NCI-H1930 (cell line): ENCODE data around the gene SLC6A6.

Experiments used
- DNase-seq, 2 experiments: peaks; one replicate each; lab custom pipeline; 2025; lab: John Stamatoyannopoulos, UW

The SLC6A6 gene

DNA sequence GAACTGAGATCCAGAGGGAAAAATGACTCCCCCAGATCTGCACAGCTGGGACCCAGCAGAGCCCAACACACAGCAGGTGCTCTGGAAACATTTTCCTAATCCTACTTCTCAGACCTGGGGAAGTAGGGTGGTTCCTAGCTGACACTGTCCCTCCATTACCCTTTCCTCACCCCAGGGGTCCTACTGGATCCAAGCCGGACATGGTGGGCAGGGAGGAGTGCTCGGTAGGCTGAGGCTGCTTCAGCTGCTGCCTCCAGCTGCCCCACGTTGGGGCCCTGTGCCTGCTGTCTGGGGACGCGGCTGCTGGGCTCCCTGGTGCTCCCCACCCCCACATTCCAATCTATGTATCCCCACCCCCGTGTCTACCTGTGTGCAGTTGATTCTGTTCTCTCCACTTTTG, 29.8 kb upstream of the SLC6A6 start:
- no peak for DNase-seq

GRCh38 chr3:14373753-14374376, 28.5 kb upstream of the SLC6A6 start:
- no peak for DNase-seq

DNA sequence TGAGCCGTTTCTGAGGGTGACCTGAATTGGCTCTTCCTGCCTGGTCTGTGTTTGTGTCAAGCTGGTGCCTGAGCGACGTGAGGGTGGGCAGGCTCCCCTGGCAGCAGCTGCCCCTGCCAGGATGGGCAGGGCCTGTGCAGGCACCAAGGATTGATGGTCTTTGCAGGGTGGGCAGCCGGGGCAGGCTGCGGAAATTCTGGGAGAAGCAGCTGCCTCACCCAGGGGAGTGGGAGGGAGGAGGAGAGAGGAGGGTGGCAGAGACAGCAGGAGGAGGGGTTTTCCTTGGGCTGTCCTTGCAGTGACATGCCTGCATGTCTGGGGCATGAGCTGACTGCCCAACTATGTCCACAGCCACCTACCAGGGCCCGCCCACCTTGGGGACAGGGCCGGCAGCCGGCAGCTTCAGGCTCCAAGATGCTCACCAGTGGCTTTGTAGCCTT, 27.9 kb upstream of the SLC6A6 start:
- no peak for DNase-seq

GRCh38 chr3:14375192-14375591, 27.2 kb upstream of the SLC6A6 start:
- DNase-seq = no peak

GRCh38 chr3:14376348-14377043, 25.9 kb upstream of the SLC6A6 start:
- no peak for DNase-seq

DNA sequence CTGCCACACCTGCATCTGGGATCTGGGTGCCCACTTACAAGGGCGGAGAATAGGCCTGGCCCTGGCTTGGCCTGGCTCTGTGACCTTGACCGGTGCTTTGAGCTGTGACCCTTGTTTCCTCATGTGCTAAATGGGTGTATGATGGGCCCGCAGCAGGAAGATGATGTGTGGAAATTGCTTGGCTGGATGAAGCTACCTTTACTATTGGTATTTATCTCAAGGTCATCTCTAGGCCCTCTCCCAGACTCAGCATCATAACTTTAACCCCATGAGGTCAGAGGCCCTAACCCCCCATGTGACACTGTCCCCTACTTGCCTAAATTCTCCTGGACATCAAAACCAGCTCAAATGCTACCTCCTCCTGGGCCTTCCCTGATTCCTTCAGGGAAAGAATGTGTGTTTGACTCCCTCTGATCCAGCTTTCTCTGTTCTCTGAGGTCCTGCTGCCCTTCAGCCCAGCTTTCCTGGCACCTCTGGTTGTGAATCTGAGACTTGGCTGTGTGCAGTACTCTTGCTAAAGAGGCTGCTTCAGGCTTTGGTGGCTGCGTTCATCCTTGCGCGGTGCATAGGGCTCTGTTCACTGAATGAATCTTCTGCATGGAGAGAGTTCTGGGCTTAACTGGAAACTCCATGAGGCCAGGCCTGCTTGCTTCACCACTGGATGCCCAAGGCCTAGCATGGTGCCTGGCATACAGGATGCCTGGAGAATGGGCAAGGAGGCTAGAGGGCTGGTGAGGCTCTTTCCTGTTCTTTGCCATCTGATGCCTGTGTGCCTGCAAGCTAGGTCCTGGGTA, 25.2 kb upstream of the SLC6A6 start:
- DNase-seq = no peak

DNA sequence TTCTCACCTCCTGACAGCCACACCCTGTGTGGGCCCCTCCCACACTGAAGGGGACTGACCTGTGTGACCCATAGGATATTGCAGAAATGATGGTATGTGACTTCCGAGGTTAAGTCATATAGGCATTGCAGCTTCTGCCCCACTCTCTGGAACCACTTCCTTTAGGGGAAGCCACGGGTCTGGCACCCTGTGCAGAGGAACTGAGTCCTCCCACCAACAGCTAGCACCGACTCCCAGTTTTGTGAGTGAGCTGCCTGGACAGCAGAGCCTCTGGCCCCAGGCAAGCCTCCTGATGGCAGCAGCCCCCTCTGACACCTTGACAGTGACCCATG, 24.6 kb upstream of the SLC6A6 start:
- DNase-seq = no peak

DNA sequence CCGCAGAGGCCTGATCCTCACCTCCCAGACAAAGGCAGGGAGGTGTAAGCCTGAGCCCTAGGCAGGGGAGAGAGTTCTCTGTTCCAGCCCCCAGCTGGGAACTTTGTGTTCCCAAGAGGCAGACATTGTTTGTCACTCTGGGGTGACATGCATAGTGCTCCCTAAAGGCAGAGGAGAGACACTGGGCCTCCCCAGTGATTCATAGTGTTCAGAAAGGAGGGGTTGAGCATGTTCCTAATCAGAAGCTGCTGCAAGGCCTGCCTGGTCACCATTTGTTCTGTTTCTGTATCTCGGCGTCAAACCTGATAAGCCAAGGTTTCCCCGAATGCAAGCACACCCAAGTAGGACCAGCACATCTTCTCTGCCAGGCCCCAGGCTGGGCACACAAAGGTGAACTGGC, 24.0 kb upstream of the SLC6A6 start:
- no peak for DNase-seq

GRCh38 chr3:14379843-14380242, 22.6 kb upstream of the SLC6A6 start:
- DNase-seq = no peak

GRCh38 chr3:14386254-14386653, 16.2 kb upstream of the SLC6A6 start:
- no peak for DNase-seq

GRCh38 chr3:14388201-14388600, 14.2 kb upstream of the SLC6A6 start:
- no peak for DNase-seq

- no peak for DNase-seq
These were observed 13.2 kb upstream of the SLC6A6 start for GRCh38 chr3:14389166-14389606.

DNA sequence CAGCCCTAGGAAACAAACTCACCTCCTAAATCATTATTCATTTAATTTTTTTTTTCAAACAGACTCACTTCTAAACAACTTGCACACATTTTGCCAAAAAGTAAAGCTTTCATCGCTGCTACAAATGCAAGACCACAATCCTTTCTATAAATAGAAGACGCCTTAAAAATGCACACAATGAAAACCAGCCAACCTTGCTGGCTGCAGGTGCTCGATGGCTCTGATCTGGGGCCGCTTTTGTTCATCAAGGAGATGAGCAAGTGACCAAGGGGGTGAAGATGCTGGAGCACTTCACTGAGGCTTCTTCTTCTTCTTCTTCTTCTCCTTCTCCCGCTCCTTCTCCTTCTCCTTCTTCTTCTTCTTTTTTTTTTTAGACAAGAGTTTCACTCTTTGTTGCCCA, 12.7 kb upstream of the SLC6A6 start:
- no peak for DNase-seq

- no peak for DNase-seq
These were observed 11.4 kb upstream of the SLC6A6 start for GRCh38 chr3:14391033-14391432.

DNA sequence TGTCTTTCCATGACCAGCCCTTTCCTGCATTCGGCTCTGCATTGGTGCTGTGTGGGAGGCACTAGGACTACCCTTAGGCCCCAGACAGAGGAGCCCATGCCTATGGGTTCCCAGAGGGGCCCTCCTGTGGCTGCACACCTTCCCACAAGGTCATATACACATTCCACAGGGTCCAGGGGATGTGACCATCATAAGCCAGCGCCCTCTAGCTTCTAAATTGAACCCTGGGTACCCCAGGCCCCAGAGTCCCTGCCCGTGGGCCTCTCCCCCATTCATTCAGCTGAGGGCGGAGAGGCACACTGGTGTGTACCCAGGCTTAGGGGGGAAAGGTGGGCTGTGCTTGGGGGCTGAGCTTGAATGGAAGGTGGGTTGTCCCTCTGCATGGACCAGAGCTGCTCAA, 10.2 kb upstream of the SLC6A6 start:
- DNase-seq = no peak

GRCh38 chr3:14392803-14393319, 9.5 kb upstream of the SLC6A6 start:
- no peak for DNase-seq

GRCh38 chr3:14393440-14394106, 8.8 kb upstream of the SLC6A6 start:
- no peak for DNase-seq

- DNase-seq = no peak
These were observed 6.2 kb upstream of the SLC6A6 start for GRCh38 chr3:14396031-14396692.

DNA sequence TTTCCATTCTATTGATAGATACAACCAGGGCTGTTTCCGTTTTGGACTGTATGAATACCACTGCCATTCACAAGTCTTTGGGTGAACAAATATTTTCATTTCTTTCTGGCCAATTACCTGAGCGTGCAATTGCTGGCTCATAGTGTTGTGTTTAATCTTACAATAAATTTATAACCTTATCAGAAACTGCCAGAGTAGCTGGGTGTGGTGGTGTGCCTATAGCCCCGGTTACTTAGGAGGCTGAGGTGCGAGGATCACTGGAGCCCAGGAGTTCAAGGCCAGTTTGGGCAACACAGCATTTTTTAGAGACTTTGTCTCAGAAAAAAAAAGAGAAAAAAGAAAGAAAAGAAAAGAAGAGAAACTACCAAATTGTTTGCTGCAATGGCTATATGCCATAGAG, 5.4 kb upstream of the SLC6A6 start:
- DNase-seq = no peak

DNA sequence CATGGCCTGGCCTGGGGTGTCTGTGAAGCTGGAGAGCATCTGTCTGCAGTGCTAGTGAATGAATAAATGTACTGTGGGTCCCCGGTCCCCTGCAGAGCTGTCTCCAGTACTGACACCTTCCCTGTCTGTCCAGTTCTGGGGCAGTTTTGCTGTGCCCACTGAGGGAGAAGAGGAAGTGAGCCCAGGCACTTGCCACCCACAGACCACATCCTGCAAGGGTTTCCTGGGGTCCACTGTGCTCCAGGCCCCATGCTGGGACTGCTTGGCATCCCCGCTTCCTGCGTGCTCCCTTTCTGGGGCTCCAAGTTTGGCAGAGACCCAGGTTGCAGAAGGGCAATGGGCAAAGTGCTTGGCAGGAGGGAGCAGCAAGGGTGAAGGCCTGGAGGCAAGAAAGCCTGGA, 4.9 kb upstream of the SLC6A6 start:
- no peak for DNase-seq

DNA sequence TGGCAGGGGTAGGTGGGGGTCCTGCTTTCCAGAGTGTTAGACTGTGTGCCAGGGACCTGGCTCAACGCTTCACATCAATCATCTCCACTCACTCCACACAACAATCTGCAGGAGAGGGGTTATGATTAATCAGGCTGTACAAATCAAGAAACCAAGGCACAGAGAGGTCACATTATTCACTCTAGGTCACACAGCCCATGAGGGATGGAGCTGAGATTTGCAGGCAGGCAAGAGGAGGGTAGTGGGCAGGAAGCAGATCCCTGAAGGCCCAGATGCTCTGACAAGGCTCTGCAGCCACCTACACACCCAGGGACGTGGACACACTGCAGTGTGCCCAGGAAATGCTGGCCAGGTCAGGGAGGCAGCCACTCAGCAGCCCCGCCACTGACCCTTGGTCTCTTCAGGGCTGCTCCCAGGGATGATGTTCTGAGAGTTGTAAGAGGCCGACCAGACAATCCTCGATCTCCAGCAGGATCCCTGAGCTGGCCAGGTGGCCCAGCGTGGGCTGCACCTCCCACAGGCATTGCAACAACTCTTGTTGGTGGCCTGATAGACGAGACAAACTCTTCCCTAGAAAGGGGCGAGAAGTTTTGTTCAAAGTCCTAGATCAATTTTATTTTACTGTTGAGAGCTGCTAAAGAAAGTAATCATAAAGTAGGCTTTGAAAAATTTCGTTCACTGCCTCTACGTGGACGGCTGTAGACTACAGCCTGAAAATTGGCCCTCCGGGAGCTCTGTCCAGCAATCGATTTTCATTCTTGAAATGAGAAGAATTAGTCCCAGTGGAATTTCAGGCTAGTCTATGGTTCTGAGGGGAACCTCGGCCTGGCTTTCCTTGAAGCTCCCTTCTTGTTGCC, 4.2 kb upstream of the SLC6A6 start:
- DNase-seq = no peak
